WTC11 (cell line): ENCODE measurements around the gene AHSG. TPM values are rescaled to one million over a fixed set of nuclear protein-coding genes. Genes with fewer than 3 reads are reported as not detected.

ENCODE experiments used
- ATAC-seq: fragments of 200-7000 bp; cut with Tn5 transposase; 2 replicates; pipeline ENCODE4 v1.10.0; 2021; ENCODE audit warnings: mild to moderate bottlenecking, moderate library complexity
- CTCF ChIA-PET: fragments of 300-600 bp; sonication (Branson Sonifier 250); formaldehyde crosslinking; loops from one replicate; lab custom pipeline; 2021; ENCODE audit warnings: antibody characterized with exemption; lab: Charles Lee
- POLR2A ChIA-PET: fragments of 350-600 bp; sonication (Branson Sonifier 250); formaldehyde crosslinking; loops from one replicate; lab custom pipeline; 2021; ENCODE audit warnings: antibody characterized with exemption; lab: Charles Lee
- DNase-seq: peaks from one replicate; pipeline ENCODE4 v3.0.0; 2021; ENCODE audit warnings: low spot score
- H3K27ac Mint-ChIP-seq: 2 replicates; pipeline ENCODE4 v1.8.0; 2021; ENCODE audit warnings: mixed read lengths
- H3K27me3 Mint-ChIP-seq: 2 replicates; pipeline ENCODE4 v1.8.0; 2021; ENCODE audit warnings: low read depth, mild to moderate bottlenecking, moderate library complexity, mixed read lengths
- H3K36me3 Mint-ChIP-seq: 2 replicates; pipeline ENCODE4 v1.8.0; 2021; ENCODE audit warnings: mixed read lengths
- H3K4me1 Mint-ChIP-seq: 2 replicates; pipeline ENCODE4 v1.8.0; 2022; ENCODE audit warnings: mixed read lengths
- H3K4me3 Mint-ChIP-seq: 2 replicates; pipeline ENCODE4 v1.8.0; 2021; ENCODE audit warnings: mild to moderate bottlenecking, moderate library complexity, mixed read lengths
- H3K9me3 Mint-ChIP-seq: 2 replicates; pipeline ENCODE4 v1.8.0; 2021; ENCODE audit warnings: mixed read lengths
- GABPB1 ChIP-seq: sonication (generic); formaldehyde crosslinking; IDR thresholded peaks from 2 replicates; pipeline ENCODE4 v1.8.1; 2023; ENCODE audit warnings: mild to moderate bottlenecking, missing genetic modification reagents
- GRHL2 ChIP-seq: fragments of 250-450 bp; sonication (Bioruptor Pico); IDR thresholded peaks from 2 replicates; pipeline ENCODE4 v1.8.0; 2022; ENCODE audit warnings: mild to moderate bottlenecking, moderate library complexity; ENCODE audit not compliant: insufficient replicate concordance, severe bottlenecking
- IRF2 ChIP-seq: sonication (generic); formaldehyde crosslinking; IDR thresholded peaks from 2 replicates; pipeline ENCODE4 v1.8.0; 2022; ENCODE audit warnings: low read depth, missing genetic modification reagents, borderline replicate concordance
- NR3C1 ChIP-seq: sonication (generic); formaldehyde crosslinking; conservative IDR thresholded peaks from 2 replicates; pipeline ENCODE4 v1.8.1; 2023; ENCODE audit warnings: low read depth, mild to moderate bottlenecking, missing genetic modification reagents
- RELA ChIP-seq: sonication (generic); formaldehyde crosslinking; IDR thresholded peaks from 2 replicates; pipeline ENCODE4 v1.8.1; 2022; ENCODE audit warnings: missing genetic modification reagents, mild to moderate bottlenecking, borderline replicate concordance
- TEAD1 ChIP-seq: sonication (generic); formaldehyde crosslinking; IDR thresholded peaks from 2 replicates; pipeline ENCODE4 v1.8.0; 2022; ENCODE audit warnings: mild to moderate bottlenecking, missing genetic modification reagents
- TEAD4 ChIP-seq: sonication (generic); formaldehyde crosslinking; IDR thresholded peaks from 2 replicates; pipeline ENCODE4 v1.8.0; 2022; ENCODE audit warnings: mild to moderate bottlenecking, missing genetic modification reagents
- ZNF396 ChIP-seq: fragments of 250-450 bp; sonication (Bioruptor Pico); IDR thresholded peaks from 2 replicates; pipeline ENCODE4 v1.8.0; 2021; ENCODE audit warnings: mild to moderate bottlenecking, moderate library complexity, borderline replicate concordance
- ZNF671 ChIP-seq: fragments of 250-450 bp; sonication (Bioruptor Pico); IDR thresholded peaks from 2 replicates; pipeline ENCODE4 v1.8.0; 2021; ENCODE audit warnings: mild to moderate bottlenecking
- total RNA-seq: library from RNA; stranded (reverse); gene quantifications from 3 replicates; pipeline ENCODE4 v1.2.3, GENCODE V29; 2021
- TF ChIP-seq, protein P1 (sequence below): sonication (generic); formaldehyde crosslinking; IDR thresholded peaks from 2 replicates; pipeline ENCODE4 v1.8.1; 2023; ENCODE audit warnings: mild to moderate bottlenecking, missing genetic modification reagents
- TF ChIP-seq, protein P2 (sequence below): sonication (generic); formaldehyde crosslinking; IDR thresholded peaks from 2 replicates; pipeline ENCODE4 v1.8.0; 2023; ENCODE audit warnings: mild to moderate bottlenecking, missing genetic modification reagents
- TF ChIP-seq, protein P3 (sequence below): sonication (generic); formaldehyde crosslinking; IDR thresholded peaks from 2 replicates; pipeline ENCODE4 v1.8.0; 2022; ENCODE audit warnings: missing genetic modification reagents
- TF ChIP-seq, protein P4 (sequence below): sonication (generic); formaldehyde crosslinking; IDR thresholded peaks from 2 replicates; pipeline ENCODE4 v1.8.1; 2023; ENCODE audit warnings: mild to moderate bottlenecking, missing genetic modification reagents, moderate library complexity
- TF ChIP-seq, protein P5 (sequence below): sonication (generic); formaldehyde crosslinking; IDR thresholded peaks from 2 replicates; pipeline ENCODE4 v1.8.0; 2023; ENCODE audit warnings: missing genetic modification reagents, mild to moderate bottlenecking, borderline replicate concordance

Gene AHSG
- total RNA-seq, 1 experiment from 2014 or later: 1.9 TPM

DNA sequence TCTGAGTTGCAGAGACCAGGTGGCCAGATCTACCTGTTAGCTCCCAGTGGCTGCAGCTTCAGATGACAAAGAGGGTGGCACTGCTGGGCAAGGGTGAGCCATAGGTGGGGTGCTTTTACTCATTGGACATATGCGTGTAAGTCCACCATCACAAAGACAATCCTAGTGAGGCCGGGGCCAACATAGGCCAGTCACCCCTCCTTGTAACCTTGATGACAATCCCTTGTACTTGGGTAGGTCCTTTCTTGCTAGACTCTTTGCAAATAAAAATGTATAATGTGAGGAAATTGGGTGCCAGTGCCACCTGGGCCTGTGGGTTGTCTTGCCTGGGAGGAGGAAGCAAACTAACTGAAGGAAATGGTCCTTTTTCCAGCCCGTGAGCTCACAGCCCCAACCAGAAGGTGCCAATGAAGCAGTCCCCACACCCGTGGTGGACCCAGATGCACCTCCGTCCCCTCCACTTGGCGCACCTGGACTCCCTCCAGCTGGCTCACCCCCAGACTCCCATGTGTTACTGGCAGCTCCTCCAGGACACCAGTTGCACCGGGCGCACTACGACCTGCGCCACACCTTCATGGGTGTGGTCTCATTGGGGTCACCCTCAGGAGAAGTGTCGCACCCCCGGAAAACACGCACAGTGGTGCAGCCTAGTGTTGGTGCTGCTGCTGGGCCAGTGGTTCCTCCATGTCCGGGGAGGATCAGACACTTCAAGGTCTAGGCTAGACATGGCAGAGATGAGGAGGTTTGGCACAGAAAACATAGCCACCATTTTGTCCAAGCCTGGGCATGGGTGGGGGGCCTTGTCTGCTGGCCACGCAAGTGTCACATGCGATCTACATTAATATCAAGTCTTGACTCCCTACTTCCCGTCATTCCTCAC lies 7.6 kb downstream of the AHSG start:
- H3K27me3 Mint-ChIP-seq: peaks cover 22% of the 10 kb centered on the region
- ATAC-seq (no peak), DNase-seq (no peak)
- H3K4me3 Mint-ChIP-seq: no peak overlapping the region
- no peaks in the 10 kb centered on the region for H3K9me3 Mint-ChIP-seq
- H3K27ac Mint-ChIP-seq: no peak overlapping the region
- H3K4me1 Mint-ChIP-seq: peaks cover 8% of the 10 kb centered on the region
- no peaks in the 10 kb centered on the region for H3K36me3 Mint-ChIP-seq
- CTCF ChIA-PET: no interaction called here
- no peak for TF ChIP-seq TEAD1 (CRISPR knock-in tag)
- TF ChIP-seq GABPB1: peak; percentile 8; the same call in 1 of the 2 replicates
- TF ChIP-seq, all 79 proteins: peak for 1
- POLR2A ChIA-PET: no interaction called here

DNA sequence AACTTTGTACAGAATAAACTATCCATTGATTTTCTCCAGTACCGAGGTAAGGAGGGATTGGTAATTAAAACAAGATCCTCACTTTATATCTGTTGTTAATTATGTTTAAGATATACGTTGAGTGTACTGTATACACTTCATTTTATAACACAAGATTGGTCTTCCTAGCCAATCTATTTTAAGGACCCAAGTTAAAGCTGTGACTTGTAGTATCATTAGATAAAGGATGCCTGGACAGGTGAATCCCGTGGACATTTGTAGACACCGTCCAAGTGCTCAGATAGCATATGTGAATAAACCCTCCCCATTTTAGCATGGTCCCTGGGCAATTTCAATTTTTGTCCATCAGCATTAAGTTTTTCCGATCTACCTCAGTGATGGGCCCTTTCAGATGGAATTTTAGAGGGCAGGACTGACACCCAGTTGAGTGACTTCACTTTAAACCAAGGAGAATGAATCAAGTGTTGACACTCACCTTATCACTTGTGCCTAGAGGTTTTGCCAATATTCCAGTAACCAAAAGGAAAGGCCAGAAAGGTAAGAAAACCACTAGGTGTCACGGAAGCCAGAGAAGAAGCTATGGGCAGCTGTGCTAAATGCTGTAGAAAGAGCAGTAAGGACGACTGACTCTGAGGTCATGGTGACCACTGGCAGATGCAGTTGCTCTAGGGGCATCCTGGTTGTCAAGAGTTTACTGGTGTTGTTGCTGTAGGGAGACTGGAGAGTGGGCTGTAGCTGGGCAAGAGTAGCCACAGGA lies 9.2 kb downstream of the AHSG start:
- Mint-ChIP-seq H3K36me3 (no peaks in the 10 kb centered on the region), H3K4me3 (no peak overlapping the region), H3K27me3 (peaks cover 17% of the 10 kb centered on the region), H3K27ac (no peak overlapping the region), H3K4me1 (peaks cover 6% of the 10 kb centered on the region), H3K9me3 (no peaks in the 10 kb centered on the region)
- DNase-seq: no peak
- ATAC-seq: no peak
- CTCF ChIA-PET: interaction anchor here (1.8 kb wide), 1 partner anchor 8 kb away, joined by 5 read pairs; no protein-coding TSS in a partner anchor
- TF ChIP-seq RELA (CRISPR knock-in tag) (no peak), ZNF396 (CRISPR knock-in tag) (no peak), IRF2 (CRISPR knock-in tag) (no peak), TEAD4 (CRISPR knock-in tag) (no peak)
- TF ChIP-seq, protein P1, sequence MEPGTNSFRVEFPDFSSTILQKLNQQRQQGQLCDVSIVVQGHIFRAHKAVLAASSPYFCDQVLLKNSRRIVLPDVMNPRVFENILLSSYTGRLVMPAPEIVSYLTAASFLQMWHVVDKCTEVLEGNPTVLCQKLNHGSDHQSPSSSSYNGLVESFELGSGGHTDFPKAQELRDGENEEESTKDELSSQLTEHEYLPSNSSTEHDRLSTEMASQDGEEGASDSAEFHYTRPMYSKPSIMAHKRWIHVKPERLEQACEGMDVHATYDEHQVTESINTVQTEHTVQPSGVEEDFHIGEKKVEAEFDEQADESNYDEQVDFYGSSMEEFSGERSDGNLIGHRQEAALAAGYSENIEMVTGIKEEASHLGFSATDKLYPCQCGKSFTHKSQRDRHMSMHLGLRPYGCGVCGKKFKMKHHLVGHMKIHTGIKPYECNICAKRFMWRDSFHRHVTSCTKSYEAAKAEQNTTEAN (CRISPR knock-in tag): no peak
- TF ChIP-seq, protein P2, sequence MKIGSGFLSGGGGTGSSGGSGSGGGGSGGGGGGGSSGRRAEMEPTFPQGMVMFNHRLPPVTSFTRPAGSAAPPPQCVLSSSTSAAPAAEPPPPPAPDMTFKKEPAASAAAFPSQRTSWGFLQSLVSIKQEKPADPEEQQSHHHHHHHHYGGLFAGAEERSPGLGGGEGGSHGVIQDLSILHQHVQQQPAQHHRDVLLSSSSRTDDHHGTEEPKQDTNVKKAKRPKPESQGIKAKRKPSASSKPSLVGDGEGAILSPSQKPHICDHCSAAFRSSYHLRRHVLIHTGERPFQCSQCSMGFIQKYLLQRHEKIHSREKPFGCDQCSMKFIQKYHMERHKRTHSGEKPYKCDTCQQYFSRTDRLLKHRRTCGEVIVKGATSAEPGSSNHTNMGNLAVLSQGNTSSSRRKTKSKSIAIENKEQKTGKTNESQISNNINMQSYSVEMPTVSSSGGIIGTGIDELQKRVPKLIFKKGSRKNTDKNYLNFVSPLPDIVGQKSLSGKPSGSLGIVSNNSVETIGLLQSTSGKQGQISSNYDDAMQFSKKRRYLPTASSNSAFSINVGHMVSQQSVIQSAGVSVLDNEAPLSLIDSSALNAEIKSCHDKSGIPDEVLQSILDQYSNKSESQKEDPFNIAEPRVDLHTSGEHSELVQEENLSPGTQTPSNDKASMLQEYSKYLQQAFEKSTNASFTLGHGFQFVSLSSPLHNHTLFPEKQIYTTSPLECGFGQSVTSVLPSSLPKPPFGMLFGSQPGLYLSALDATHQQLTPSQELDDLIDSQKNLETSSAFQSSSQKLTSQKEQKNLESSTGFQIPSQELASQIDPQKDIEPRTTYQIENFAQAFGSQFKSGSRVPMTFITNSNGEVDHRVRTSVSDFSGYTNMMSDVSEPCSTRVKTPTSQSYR (CRISPR knock-in tag): no peak
- POLR2A ChIA-PET: no interaction called here

DNA sequence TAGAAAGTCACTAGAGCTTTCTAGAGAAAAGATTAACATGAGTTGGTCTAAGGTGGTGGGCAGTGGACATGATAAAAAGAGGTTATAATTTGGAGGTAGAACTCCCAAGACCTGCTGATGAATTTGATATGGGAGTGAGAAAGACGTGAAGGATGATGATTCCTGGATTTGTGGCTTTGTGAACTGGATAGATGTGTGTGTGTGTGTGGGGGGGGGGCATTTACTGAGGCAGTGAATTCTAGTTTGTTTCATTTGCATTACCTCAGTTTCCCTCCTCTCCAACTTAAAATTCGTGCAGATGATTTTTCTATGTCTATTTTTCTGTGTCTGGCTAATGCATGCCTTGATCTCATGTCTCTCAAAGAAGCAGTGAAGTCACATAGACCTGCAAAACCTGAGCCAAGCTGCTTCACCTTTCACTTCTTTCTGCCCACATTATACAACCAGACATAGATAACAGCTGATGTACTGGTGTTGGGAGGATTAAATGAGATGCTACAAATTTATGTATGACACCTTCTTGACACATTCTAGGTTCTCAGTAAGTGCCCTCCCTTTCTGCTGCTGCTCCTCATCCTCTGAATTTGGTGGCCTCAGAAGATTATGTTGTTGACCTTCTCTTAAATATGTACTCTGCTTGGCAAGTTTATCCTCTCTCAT lies 9.9 kb downstream of the AHSG start:
- ChIA-PET CTCF (interaction anchor here (1.8 kb wide), 1 partner anchor 8 kb away, joined by 5 read pairs; no protein-coding TSS in a partner anchor), POLR2A (no interaction called here)
- ATAC-seq: no peak
- H3K9me3 Mint-ChIP-seq: peaks cover under 1% of the 10 kb centered on the region; the same call in 1 of the 2 replicates
- H3K27ac Mint-ChIP-seq: no peak overlapping the region
- no peaks in the 10 kb centered on the region; the same call in 1 of the 2 replicates for H3K4me1 Mint-ChIP-seq
- peaks cover 10% of the 10 kb centered on the region for H3K27me3 Mint-ChIP-seq
- no peak for DNase-seq
- H3K4me3 Mint-ChIP-seq: no peak overlapping the region
- no peaks in the 10 kb centered on the region for H3K36me3 Mint-ChIP-seq
- TF ChIP-seq NR3C1 (no peak), ZNF671 (CRISPR knock-in tag) (no peak), GRHL2 (CRISPR knock-in tag) (no peak), TEAD4 (CRISPR knock-in tag) (no peak)
- TF ChIP-seq, protein P3, sequence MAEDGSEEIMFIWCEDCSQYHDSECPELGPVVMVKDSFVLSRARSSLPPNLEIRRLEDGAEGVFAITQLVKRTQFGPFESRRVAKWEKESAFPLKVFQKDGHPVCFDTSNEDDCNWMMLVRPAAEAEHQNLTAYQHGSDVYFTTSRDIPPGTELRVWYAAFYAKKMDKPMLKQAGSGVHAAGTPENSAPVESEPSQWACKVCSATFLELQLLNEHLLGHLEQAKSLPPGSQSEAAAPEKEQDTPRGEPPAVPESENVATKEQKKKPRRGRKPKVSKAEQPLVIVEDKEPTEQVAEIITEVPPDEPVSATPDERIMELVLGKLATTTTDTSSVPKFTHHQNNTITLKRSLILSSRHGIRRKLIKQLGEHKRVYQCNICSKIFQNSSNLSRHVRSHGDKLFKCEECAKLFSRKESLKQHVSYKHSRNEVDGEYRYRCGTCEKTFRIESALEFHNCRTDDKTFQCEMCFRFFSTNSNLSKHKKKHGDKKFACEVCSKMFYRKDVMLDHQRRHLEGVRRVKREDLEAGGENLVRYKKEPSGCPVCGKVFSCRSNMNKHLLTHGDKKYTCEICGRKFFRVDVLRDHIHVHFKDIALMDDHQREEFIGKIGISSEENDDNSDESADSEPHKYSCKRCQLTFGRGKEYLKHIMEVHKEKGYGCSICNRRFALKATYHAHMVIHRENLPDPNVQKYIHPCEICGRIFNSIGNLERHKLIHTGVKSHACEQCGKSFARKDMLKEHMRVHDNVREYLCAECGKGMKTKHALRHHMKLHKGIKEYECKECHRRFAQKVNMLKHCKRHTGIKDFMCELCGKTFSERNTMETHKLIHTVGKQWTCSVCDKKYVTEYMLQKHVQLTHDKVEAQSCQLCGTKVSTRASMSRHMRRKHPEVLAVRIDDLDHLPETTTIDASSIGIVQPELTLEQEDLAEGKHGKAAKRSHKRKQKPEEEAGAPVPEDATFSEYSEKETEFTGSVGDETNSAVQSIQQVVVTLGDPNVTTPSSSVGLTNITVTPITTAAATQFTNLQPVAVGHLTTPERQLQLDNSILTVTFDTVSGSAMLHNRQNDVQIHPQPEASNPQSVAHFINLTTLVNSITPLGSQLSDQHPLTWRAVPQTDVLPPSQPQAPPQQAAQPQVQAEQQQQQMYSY (CRISPR knock-in tag): no peak
- TF ChIP-seq, protein P4, sequence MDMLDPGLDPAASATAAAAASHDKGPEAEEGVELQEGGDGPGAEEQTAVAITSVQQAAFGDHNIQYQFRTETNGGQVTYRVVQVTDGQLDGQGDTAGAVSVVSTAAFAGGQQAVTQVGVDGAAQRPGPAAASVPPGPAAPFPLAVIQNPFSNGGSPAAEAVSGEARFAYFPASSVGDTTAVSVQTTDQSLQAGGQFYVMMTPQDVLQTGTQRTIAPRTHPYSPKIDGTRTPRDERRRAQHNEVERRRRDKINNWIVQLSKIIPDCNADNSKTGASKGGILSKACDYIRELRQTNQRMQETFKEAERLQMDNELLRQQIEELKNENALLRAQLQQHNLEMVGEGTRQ: no peak
- TF ChIP-seq, protein P5, sequence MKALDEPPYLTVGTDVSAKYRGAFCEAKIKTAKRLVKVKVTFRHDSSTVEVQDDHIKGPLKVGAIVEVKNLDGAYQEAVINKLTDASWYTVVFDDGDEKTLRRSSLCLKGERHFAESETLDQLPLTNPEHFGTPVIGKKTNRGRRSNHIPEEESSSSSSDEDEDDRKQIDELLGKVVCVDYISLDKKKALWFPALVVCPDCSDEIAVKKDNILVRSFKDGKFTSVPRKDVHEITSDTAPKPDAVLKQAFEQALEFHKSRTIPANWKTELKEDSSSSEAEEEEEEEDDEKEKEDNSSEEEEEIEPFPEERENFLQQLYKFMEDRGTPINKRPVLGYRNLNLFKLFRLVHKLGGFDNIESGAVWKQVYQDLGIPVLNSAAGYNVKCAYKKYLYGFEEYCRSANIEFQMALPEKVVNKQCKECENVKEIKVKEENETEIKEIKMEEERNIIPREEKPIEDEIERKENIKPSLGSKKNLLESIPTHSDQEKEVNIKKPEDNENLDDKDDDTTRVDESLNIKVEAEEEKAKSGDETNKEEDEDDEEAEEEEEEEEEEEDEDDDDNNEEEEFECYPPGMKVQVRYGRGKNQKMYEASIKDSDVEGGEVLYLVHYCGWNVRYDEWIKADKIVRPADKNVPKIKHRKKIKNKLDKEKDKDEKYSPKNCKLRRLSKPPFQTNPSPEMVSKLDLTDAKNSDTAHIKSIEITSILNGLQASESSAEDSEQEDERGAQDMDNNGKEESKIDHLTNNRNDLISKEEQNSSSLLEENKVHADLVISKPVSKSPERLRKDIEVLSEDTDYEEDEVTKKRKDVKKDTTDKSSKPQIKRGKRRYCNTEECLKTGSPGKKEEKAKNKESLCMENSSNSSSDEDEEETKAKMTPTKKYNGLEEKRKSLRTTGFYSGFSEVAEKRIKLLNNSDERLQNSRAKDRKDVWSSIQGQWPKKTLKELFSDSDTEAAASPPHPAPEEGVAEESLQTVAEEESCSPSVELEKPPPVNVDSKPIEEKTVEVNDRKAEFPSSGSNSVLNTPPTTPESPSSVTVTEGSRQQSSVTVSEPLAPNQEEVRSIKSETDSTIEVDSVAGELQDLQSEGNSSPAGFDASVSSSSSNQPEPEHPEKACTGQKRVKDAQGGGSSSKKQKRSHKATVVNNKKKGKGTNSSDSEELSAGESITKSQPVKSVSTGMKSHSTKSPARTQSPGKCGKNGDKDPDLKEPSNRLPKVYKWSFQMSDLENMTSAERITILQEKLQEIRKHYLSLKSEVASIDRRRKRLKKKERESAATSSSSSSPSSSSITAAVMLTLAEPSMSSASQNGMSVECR (CRISPR knock-in tag): no peak
